ENCODE results near the gene TCF4.

Gene TCF4

GRCh38 chr18:55419132-55419946 lies 168.7 kb downstream of the TCF4 start:
- in situ Hi-C loops (cut with HindIII; ENCODE audit: low sequenced_read_pairs), result no loop called here

DNA sequence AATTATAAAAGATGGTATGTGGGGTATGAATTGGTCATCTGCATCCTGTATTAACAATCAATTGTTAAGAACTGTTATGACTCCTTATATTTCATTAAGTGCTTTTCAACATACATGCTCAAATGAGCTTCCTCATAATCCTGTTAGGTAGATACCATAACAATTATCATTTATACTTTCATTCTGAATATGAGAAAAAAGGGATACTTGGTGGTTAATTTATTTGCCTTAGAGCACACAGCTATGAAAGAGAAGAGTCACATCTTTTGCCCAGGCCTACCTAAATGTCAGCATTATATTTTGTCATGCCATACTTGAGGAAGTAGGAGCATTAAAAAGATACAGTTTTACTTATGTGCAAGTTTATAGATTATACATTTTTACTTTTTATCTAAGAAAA lies 169.6 kb downstream of the TCF4 start:
- in situ Hi-C loops (cut with HindIII; ENCODE audit: low sequenced_read_pairs), result no loop called here

DNA sequence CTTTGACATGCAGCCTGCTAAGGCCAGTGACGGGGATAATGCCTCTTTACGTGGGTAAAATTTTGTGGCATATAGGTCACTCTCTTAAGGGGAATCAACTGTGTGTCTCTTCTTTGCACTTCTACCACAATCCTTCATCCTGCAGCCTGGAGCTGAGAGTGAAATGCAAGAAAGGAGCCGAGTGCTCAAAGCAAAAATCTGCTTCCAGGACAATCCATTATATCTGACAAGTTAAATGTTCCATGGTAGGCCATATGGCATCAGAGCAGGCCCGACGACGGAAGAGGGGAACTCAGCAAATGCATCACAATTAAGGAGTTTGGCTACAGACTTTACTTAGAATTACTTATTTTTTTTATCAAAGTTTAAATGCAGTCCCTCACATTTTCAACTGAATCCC lies 171.2 kb downstream of the TCF4 start:
- in situ Hi-C loops (cut with HindIII; ENCODE audit: low sequenced_read_pairs), result no loop called here

GRCh38 chr18:55415258-55415871 lies 172.6 kb downstream of the TCF4 start:
- in situ Hi-C loops (cut with HindIII; ENCODE audit: low sequenced_read_pairs), result no loop called here

GRCh38 chr18:55414475-55414874 lies 173.5 kb downstream of the TCF4 start:
- in situ Hi-C loops (cut with HindIII; ENCODE audit: low sequenced_read_pairs), result no loop called here

DNA sequence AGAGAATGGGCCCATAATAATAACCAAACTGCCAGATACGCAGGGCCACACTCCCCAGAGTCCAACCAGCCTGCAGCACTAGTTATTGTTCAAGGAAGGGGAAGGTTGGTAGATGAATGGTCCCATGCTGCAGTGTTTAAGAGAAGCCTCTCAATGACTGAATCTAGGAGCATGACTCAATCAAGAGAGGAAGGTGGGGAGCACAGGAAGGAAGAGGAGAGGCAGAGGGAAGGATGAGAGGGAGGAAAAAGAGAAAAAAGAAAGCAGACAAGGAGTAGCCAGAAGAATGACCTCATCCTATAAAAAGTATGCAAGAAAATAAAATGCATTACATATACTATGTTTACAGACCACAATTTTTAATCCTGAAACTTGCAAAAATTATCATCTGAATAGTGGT lies 174.5 kb downstream of the TCF4 start:
- in situ Hi-C loops (cut with HindIII; ENCODE audit: low sequenced_read_pairs), result no loop called here

DNA sequence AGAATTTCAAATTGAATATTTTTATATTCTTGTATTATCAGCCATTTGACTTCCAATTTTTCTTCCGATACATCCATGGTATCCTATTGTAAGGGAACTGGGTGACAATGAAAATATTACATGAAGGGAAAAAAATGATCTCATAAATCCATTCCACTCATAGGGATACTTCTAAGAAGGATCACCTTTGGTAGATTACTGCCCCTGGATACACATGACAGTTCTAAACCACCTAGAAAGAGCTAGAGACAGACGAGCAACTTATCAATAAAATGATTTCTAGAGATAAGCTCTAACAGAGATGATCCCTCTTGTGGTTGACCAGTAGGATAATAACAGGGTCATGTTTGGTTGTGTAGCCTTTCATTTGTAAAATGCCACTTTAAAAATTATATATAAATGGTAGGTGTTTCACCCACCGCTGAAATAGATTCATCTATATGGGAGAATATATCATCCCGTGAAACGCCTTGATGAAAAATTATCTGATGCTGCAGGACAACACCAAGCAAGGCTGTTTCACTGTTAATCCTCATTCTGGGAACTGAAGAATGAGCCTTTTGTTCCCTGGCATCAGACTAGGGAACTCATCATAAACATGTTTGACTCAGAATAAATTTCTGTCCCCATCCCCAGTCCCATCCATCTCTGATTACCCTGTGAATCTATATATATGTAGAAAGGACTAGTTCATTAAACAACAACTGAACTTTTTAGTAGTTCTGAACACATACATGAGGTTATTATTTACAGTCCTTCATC lies 180.0 kb downstream of the TCF4 start:
- in situ Hi-C loops (cut with HindIII; ENCODE audit: low sequenced_read_pairs), result no loop called here

DNA sequence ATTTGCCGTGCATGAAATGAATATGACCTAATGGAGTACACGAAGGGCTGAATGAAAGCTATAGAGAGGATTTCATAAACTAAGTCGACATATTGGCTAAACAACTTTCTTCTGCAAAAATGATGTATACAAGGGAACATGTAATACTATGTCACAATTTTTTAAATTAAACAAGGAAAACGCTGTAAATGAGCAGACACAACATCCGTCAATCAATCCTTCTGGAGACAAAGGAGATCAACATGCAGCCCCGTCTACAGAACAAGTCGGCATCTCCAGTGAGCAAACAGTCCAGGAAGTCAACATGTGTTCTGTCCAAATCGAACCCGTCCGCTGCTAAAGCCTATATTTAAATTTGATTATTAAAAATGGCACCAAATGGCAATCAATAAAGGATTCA lies 180.8 kb downstream of the TCF4 start:
- in situ Hi-C loops (cut with HindIII; ENCODE audit: low sequenced_read_pairs), result no loop called here

DNA sequence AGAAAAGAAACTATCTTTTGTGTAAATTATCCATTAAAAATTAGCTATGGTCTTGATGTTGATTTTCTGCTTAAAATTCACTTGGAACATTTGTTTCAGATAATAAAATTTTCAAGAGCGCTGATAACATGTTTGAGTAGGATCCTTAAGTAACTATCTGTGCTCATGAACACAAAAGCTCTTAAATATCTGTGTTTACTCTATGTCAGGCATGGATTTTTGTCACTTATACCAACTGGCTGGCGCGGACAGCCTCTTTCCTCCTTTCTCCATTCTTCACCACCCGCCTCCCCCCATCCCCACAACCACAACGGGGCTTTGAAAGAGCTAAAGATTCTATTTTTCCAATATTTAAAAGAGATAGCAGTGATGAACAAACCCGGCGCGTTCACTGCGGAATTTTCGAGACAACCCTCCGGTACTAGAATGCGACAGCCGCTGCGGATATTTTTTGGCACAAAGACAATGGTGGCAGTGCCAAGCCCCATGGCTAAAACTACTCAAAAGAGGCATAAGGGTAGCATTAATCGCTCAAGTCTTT lies 181.5 kb downstream of the TCF4 start:
- in situ Hi-C loops (cut with HindIII; ENCODE audit: low sequenced_read_pairs), result no loop called here

DNA sequence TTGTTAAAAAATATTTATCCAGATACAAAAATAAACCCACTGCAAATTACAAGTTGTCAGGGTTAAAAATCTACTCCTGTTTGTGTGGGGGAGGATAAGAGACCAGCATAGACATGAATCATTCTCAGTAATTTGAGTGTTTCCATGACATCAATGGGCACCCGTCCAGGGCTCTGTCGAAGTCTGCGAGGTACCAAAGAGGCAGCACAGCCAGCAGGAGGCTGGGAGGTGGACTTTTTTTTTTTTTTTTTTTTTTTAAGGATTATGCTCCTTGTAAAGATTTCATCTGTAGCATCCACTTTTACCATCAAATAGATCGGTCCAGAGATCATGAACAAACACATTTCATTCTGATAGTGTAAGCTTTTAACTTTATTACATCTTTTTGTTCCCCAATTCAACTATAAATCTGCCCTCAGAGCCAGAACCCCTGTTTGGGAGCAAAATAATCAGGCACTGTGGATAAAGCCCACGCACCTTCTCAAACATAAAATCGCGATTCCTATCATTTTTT lies 182.0 kb downstream of the TCF4 start:
- in situ Hi-C loops (cut with HindIII; ENCODE audit: low sequenced_read_pairs), result no loop called here

- in situ Hi-C loops (cut with HindIII; ENCODE audit: low sequenced_read_pairs), result no loop called here
Measured at GRCh38 chr18:55405475-55405874, 182.5 kb downstream of the TCF4 start.

DNA sequence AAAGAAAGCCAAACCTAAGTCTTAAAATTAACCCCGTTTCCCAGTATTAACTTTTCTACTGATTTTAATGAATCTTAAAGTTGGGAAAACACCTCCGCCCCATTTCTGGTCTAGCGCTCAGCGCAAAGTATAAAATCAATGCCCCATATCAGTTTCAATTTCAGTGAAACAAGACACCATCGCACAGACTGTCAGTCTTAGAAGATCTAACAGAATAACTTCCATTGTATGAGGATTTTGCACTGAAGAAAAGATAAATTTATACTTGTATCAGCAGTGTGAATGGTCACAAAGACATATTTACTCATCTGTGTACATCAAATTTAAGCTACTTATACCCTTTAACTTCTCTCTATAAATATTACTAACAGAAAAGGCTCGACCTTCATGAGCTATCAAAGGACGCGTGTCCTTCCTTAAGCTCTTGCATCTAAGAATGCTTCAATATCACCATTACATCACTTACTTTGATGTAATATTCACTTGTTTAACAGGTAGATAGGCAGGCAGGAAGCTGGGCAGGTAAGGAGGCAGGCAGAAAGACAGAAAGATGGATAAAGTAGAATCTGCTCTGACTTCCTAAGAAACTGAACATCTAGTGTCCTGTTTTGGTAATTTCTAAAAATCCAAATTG lies 183.0 kb downstream of the TCF4 start:
- in situ Hi-C loops (cut with HindIII; ENCODE audit: low sequenced_read_pairs), result no loop called here

DNA sequence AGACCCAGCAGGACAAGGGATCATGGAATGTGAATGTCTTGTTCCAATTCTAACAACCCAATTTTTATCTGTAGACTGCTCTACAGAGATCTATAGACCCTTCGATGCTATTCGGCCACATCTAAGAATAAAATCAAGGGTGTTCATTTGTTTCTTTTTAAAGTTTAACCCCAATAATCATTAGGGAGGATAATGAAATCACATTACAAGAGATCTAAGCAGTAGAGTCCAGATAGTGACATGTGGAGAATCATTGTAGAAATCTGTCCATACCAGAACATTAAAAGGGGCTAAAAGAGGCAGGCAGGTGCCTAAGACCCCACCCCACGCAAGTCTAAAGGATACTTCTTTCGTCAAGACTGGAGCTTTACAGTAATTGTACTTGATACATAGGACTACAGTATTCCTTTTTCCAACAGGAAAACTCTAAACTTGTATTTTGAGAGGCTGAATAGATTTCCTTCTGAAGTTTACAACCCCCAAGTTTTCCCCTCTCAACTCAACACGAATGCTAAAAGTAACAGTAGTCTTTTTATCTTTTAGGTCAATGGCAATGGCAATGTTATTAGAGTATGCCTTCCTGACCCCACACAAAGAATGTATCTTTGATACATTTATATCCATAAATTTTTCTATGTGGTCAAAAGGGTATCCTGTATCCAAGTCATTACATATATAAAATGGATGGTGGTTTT lies 183.7 kb downstream of the TCF4 start:
- in situ Hi-C loops (cut with HindIII; ENCODE audit: low sequenced_read_pairs), result no loop called here

DNA sequence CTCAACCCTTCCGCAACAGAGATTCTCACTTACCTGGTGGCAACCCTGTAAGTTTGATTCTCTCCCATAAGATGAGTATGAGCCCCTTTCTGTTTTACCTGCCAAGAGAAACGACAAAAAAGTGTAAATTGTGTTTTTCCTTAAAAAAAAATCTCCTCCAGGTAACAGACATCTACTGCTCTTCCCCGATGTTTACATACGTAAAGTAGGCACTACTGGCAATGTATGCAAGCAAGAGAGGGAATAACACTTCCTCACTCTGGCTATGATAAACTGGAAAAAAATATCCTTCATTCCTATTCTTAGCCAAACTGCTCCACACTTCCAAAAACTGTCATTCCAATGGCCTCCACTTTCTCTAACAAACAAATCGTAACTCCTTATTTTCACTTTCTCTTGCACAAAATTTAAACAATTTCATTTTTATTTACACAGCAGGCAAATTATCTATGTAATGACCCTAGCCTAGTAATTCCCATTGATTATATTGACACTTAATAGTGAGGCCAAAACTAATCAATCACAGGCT lies 184.5 kb downstream of the TCF4 start:
- in situ Hi-C loops (cut with HindIII; ENCODE audit: low sequenced_read_pairs), result no loop called here

DNA sequence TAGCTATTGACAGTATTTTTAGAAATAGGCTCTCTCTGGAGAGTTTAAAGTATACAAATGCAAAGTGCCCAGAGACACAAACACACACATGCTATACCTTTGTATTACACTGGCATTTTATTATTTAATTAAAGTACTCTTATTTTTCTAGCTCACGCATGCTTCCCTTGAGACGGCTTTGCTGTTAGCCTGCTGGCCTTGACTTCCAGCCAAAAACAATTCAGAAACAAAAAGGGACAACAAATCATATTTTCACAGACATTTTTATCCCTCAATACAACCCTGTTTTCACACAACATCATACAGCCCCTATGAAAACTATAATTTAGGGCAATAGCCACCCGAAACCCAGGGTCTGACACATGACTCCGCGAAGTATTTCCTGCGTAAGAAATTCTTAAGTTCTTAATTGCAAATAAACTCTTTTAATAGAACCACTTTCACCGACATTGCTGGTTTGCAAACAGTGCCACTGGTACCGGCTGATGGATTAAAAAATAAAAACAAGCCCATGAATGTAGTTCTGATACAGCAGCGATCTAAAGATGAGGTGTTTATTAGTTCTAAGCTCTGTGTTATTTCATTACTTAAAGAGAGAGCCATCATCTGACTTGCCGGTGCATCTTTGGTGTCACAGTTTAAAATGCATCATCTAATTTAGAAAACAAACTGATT lies 185.1 kb downstream of the TCF4 start:
- in situ Hi-C loops (cut with HindIII; ENCODE audit: low sequenced_read_pairs), result no loop called here

DNA sequence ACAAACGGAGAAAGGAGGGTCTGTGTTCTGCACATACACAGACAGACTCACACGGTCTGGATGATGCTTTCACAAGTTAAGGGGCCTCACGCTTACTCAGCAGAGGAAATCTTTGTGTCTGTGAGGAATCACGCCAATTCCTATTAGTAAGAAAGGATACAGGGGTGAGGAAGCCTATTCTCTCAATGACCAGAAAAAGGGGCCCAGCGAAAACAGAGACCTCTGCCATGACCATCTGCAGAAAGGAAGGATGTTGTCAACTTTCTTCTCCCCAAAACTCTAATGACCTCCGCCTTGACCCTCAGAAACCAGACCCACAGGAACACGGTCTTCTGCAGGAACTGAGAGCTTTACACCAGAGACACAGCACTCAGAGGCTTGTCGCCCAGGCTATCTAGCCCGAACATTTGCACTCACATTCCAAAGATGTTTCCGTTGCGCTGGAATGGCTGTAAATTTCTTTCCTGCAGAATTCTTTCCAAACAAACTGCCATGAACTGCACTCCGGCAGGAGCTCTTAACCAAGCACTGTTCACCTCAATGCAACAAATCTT lies 186.3 kb downstream of the TCF4 start:
- in situ Hi-C loops (cut with HindIII; ENCODE audit: low sequenced_read_pairs), result no loop called here

- in situ Hi-C loops (cut with HindIII; ENCODE audit: low sequenced_read_pairs), result no loop called here
Measured at GRCh38 chr18:55400590-55401541, 187.1 kb downstream of the TCF4 start.

DNA sequence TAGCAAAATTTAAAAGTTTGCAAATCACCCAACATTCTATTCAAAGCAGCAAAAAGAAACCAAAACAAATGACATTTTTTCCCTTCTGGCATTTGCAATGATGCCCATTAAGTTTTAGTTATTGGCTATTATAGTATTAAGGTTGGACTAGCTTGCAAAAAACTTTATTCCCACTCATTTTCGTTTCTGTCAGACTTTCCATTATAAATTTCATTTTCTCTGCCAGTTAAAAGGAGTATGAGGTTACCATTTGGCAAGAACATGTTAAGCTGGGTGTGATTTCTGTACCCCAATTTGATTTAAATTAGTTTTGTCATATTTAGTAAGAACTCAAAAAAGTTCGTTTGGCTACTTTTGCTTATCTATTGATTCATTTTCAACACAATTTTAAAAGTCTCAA lies 187.9 kb downstream of the TCF4 start:
- in situ Hi-C loops (cut with HindIII; ENCODE audit: low sequenced_read_pairs), result no loop called here
